PFSK-1 (cell line): ENCODE measurements around the gene SLC19A1.

ENCODE experiments used
- FOXP2 ChIP-seq: optimal IDR thresholded peaks from 2 replicates; pipeline ENCODE3; 2011; ENCODE audit warnings: borderline replicate concordance, control low read depth, inconsistent platforms; ENCODE audit not compliant: insufficient read depth; ENCODE audit errors: extremely low read length, extremely low read depth
- POLR2AphosphoS5 ChIP-seq: IDR thresholded peaks from 2 replicates; pipeline ENCODE4 v1.6.1; 2012; ENCODE audit warnings: low read depth, mild to moderate bottlenecking, control low read depth, low read length, moderate library complexity
- SIN3A ChIP-seq: IDR thresholded peaks from 2 replicates; pipeline ENCODE4 v1.6.1; 2012; ENCODE audit warnings: mild to moderate bottlenecking, low read length, moderate library complexity, borderline replicate concordance; ENCODE audit not compliant: insufficient read depth
- TAF1 ChIP-seq: IDR thresholded peaks from 2 replicates; pipeline ENCODE4 v1.6.1; 2012; ENCODE audit warnings: low read length, control low read depth, borderline replicate concordance; ENCODE audit not compliant: insufficient read depth
- TF ChIP-seq, protein P1 (sequence below), 2 experiments: IDR thresholded peaks; 2 replicates each; pipeline versions ENCODE4 v1.6.1 to v1.8.0; 2011 to 2012; ENCODE audit warnings: low read depth in 2 of 2, low read length in 2 of 2, control low read depth in 1 of 2, inconsistent platforms in 1 of 2, mild to moderate bottlenecking in 1 of 2, moderate library complexity in 1 of 2; ENCODE audit not compliant: insufficient read depth in 1 of 2

Gene SLC19A1

DNA sequence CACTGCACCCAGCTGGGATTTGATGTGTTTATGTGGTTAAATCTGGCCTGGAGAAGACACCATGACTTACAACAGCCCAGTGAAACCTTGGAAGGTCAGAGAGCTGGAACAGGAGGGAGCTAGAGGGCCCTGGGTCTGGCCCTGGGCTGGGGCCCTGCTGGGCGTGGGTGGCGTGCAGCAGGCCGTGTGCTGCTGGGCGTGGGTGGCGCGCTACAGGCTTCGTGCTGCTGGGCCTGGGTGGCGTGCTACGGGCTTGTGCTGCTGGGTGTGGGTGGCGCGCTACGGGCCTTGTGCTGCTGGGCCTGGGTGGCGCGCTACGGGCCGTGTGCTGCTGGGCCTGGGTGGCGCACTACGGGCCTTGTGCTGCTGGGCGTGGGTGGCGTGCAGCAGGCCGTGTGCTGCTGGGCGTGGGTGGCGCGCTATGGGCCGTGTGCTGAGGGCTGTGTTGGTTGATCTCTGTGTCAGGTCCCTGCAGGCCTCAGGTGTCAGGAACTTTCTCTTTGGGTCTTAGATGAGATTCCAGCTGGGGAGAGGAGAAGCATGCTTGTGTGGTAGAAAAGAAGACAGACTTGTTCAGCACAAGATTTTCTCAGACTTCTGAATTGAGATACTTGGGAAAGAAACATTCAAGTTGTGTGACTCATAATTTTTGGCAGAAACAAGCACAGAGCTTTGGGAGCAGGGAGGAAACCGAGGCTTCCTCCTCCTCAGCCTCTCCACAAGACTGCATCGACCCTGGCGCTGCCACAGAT lies 71.3 kb downstream of the SLC19A1 start:
- no peak for TF ChIP-seq TAF1
- TF ChIP-seq, protein P1, sequence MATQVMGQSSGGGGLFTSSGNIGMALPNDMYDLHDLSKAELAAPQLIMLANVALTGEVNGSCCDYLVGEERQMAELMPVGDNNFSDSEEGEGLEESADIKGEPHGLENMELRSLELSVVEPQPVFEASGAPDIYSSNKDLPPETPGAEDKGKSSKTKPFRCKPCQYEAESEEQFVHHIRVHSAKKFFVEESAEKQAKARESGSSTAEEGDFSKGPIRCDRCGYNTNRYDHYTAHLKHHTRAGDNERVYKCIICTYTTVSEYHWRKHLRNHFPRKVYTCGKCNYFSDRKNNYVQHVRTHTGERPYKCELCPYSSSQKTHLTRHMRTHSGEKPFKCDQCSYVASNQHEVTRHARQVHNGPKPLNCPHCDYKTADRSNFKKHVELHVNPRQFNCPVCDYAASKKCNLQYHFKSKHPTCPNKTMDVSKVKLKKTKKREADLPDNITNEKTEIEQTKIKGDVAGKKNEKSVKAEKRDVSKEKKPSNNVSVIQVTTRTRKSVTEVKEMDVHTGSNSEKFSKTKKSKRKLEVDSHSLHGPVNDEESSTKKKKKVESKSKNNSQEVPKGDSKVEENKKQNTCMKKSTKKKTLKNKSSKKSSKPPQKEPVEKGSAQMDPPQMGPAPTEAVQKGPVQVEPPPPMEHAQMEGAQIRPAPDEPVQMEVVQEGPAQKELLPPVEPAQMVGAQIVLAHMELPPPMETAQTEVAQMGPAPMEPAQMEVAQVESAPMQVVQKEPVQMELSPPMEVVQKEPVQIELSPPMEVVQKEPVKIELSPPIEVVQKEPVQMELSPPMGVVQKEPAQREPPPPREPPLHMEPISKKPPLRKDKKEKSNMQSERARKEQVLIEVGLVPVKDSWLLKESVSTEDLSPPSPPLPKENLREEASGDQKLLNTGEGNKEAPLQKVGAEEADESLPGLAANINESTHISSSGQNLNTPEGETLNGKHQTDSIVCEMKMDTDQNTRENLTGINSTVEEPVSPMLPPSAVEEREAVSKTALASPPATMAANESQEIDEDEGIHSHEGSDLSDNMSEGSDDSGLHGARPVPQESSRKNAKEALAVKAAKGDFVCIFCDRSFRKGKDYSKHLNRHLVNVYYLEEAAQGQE (IDR thresholded peaks at IDR 0.05; ENCODE audit: insufficient read depth in 1 of 2, low read depth in 2 of 2, low read length in 2 of 2): no peak
- TF ChIP-seq SIN3A: no peak

DNA sequence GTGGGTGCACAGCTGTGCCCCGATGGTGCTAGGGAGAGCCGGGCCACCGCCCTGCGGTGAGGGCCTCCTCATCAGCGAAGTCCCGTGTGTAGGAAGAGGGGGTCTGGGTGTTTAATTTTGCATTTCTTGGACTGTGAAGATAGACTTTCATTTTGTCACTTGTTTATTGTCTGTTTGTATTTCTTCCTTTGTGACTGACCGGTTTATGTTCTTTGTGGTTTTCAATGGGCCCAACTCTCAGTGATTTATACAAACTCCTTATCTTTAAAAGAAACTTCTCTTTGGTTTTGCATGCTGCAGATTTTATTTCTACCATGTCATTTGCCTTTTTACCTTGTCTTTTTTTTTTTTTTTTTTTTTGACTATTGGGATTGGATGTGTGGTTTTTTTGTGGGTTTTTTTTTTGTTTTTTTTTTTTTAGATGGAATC lies 72.1 kb downstream of the SLC19A1 start:
- TF ChIP-seq TAF1 (no peak), SIN3A (no peak), FOXP2 (no peak), POLR2AphosphoS5 (no peak)
- TF ChIP-seq, protein P1 (IDR thresholded peaks at IDR 0.05; ENCODE audit: insufficient read depth in 1 of 2, low read depth in 2 of 2, low read length in 2 of 2): no peak

DNA sequence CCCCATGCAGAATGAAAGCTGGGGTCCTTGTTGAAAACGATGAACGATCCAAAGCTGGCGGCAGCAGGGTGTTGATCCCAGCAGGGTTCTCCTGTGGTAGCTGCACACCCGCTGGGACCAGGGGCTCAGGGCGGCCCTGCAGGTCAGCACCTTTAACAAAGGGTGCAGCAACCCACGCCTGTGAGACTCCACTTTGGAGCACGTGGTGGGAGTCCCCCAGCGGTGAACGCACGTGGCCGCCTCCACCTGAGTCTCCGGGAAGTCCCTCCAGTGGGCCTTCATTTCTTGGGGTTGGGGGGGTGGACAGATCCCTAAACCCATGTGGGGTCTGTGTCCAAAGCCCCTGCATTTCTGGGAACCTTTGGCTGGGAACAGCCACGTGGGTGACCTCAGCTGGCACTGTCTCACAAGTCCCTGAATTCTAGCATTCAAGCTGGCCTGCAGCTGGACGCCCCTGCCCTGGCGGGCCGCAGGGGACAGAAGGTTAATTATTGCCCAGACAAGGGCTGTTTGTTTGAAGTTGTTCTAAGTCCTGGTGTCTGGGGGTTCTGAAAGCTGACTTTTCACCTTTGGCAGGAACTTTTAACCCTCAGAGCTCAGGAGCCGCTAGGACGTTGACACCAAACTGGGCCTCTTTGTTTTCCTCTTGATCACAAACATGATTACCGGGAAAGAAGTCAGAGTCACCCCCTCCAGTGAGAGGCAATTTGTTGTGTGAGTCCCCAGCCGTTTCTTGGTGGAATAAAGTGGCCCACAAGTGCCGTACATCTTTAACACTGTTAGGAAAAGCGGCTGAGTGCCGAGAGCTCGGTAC lies 72.8 kb downstream of the SLC19A1 start:
- TF ChIP-seq FOXP2 (no peak), SIN3A (no peak), TAF1 (no peak), POLR2AphosphoS5 (no peak)
- TF ChIP-seq, protein P1 (IDR thresholded peaks at IDR 0.05; ENCODE audit: insufficient read depth in 1 of 2, low read depth in 2 of 2, low read length in 2 of 2): no peak

- no peak for TF ChIP-seq SIN3A
- no peak for TF ChIP-seq FOXP2
- TF ChIP-seq TAF1: no peak
- TF ChIP-seq, protein P1 (IDR thresholded peaks at IDR 0.05; ENCODE audit: insufficient read depth in 1 of 2, low read depth in 2 of 2, low read length in 2 of 2): no peak
- no peak for TF ChIP-seq POLR2AphosphoS5
Measured at GRCh38 chr21:45468971-45469272, 73.3 kb downstream of the SLC19A1 start.
